HCT116 (cell line): Measurements from ENCODE around the gene ZNF423. TPM values are rescaled to one million over a fixed set of nuclear protein-coding genes. Genes with fewer than 3 reads are reported as not detected.

Experiments
- ATAC-seq: fragments of 200-7000 bp; cut with Tn5 transposase; 2 replicates; pipeline ENCODE4 v1.9.1; 2020; ENCODE audit warnings: mild to moderate bottlenecking, moderate library complexity
- BruUV-seq: library from RNA; stranded (reverse); fragments of 400-500 nt; replicated peaks from 2 replicates; lab custom pipeline; 2021; lab: Mats Ljungman, UMichigan
- CTCF ChIA-PET: fragments of 300-600 bp; sonication (Branson Sonifier 250); formaldehyde crosslinking; loops from one replicate; lab custom pipeline; 2021; ENCODE audit warnings: antibody characterized with exemption; lab: Charles Lee
- POLR2A ChIA-PET: fragments of 300-600, 350-600 bp; sonication (Branson Sonifier 250); formaldehyde crosslinking; loops from one replicate; lab custom pipeline; 2021; ENCODE audit warnings: antibody characterized with exemption; lab: Charles Lee
- RAD21 ChIA-PET, 2 experiments: fragments of 300-600 bp; sonication (Branson Sonifier 250); formaldehyde crosslinking; loops; one replicate each; lab custom pipeline; 2023; ENCODE audit warnings: low total read pairs in 2 of 2; ENCODE audit not compliant: uncharacterized antibody in 2 of 2, unreplicated experiment in 2 of 2, low non-redundant PET in 1 of 2; lab: Charles Lee
- DNase-seq: peaks from one replicate; pipeline ENCODE4 v3.0.0-alpha.2; 2010; ENCODE audit warnings: low read depth, low spot score
- H2AFZ ChIP-seq: fragments of 200-600 bp; shearing (Covaris generic), sonication (generic); 2 replicates; pipeline ENCODE4 v1.6.1; 2017; ENCODE audit warnings: low read depth, mixed run types, mixed read lengths, antibody characterized with exemption, low read length; ENCODE audit not compliant: poor library complexity, severe bottlenecking
- H3K27ac ChIP-seq: 2 replicates; pipeline ENCODE4 v1.5.1; 2012; ENCODE audit warnings: low read depth, low read length
- H3K27me3 ChIP-seq: fragments of 200-600 bp; sonication (generic); 2 replicates; pipeline ENCODE4 v1.6.1; 2016; ENCODE audit warnings: mixed run types, low read length, mixed read lengths; ENCODE audit not compliant: insufficient read depth
- H3K36me3 ChIP-seq, 2 experiments: fragments of 200-500 bp in 1 of 2; fragments of 200-600 bp in 1 of 2; sonication (Bioruptor generic) in 1 of 2; sonication (generic) in 1 of 2; 2 replicates each; pipeline versions ENCODE4 v1.5.1 to v1.6.1; 2014 to 2016; ENCODE audit warnings: low read length in 2 of 2, inconsistent platforms in 1 of 2, mixed read lengths in 1 of 2, mixed run types in 1 of 2; ENCODE audit not compliant: insufficient read depth in 2 of 2, control insufficient read depth in 1 of 2
- H3K4me1 ChIP-seq, 2 experiments: fragments of 200-600 bp in 1 of 2; sonication (generic) in 1 of 2; 2 replicates each; pipeline versions ENCODE4 v1.5.1 to v1.6.1; 2012 to 2017; ENCODE audit warnings: low read length in 2 of 2, inconsistent platforms in 1 of 2, mild to moderate bottlenecking in 1 of 2, mixed read lengths in 1 of 2, mixed run types in 1 of 2, moderate library complexity in 1 of 2; ENCODE audit not compliant: insufficient read depth in 2 of 2, control insufficient read depth in 1 of 2
- H3K4me2 ChIP-seq: fragments of 200-600 bp; sonication (generic); 2 replicates; pipeline ENCODE4 v1.6.1; 2017; ENCODE audit warnings: mixed run types, low read length, mixed read lengths
- H3K4me3 ChIP-seq, 2 experiments: fragments of 200-600 bp in 1 of 2; sonication (generic) in 1 of 2; replicated peaks in 1 of 2; 2 replicates each; pipeline ENCODE4 v1.5.1; 2011 to 2016; ENCODE audit warnings: low read length in 2 of 2, control low read depth in 1 of 2, low read depth in 1 of 2, mild to moderate bottlenecking in 1 of 2, mixed read lengths in 1 of 2, mixed run types in 1 of 2
- H3K79me2 ChIP-seq: fragments of 200-600 bp; sonication (generic); 2 replicates; pipeline ENCODE4 v1.6.1; 2017; ENCODE audit warnings: mild to moderate bottlenecking, mixed run types, low read length, moderate library complexity, mixed read lengths; ENCODE audit not compliant: insufficient read depth
- H3K9ac ChIP-seq: fragments of 200-600 bp; sonication (generic); 2 replicates; pipeline ENCODE4 v1.6.1; 2016; ENCODE audit warnings: low read length, mixed read lengths
- H3K9me2 ChIP-seq: fragments of 200-600 bp; sonication (generic), shearing (Covaris generic); 2 replicates; pipeline ENCODE4 v1.6.1; 2017; ENCODE audit warnings: mixed run types, mild to moderate bottlenecking, moderate library complexity; ENCODE audit not compliant: insufficient read depth
- H3K9me3 ChIP-seq, 2 experiments: fragments of 200-500 bp in 1 of 2; fragments of 200-600 bp in 1 of 2; sonication (Bioruptor generic) in 1 of 2; sonication (generic) in 1 of 2; 2 replicates each; pipeline ENCODE4 v1.6.1; 2014 to 2017; ENCODE audit warnings: low read length in 2 of 2, mixed read lengths in 2 of 2, inconsistent platforms in 1 of 2, low read depth in 1 of 2, mild to moderate bottlenecking in 1 of 2, mixed run types in 1 of 2, moderate library complexity in 1 of 2; ENCODE audit not compliant: control insufficient read depth in 1 of 2, insufficient read depth in 1 of 2
- H4K20me1 ChIP-seq: fragments of 200-600 bp; sonication (generic), shearing (Covaris generic); 2 replicates; pipeline ENCODE4 v1.6.1; 2017; ENCODE audit warnings: mixed run types, mild to moderate bottlenecking, moderate library complexity; ENCODE audit not compliant: insufficient read depth
- ATF3 ChIP-seq: IDR thresholded peaks from 2 replicates; pipeline ENCODE4 v1.6.1; 2012
- CEBPB ChIP-seq: IDR thresholded peaks from 2 replicates; pipeline ENCODE4 v1.6.1; 2012; ENCODE audit warnings: low read depth
- CTCF ChIP-seq, 3 experiments: fragments of 200-600 bp in 1 of 3; sonication (generic) in 1 of 3; IDR thresholded peaks in 2 of 3; conservative IDR thresholded peaks in 1 of 3; 2 replicates each; pipeline ENCODE4 v1.5.1; 2012 to 2017; ENCODE audit warnings: low read depth in 2 of 3, low read length in 2 of 3, antibody characterized with exemption in 1 of 3, borderline replicate concordance in 1 of 3, control low read depth in 1 of 3, mild to moderate bottlenecking in 1 of 3, mixed read lengths in 1 of 3, mixed run types in 1 of 3, moderate library complexity in 1 of 3; ENCODE audit not compliant: insufficient read depth in 1 of 3
- EGR1 ChIP-seq: IDR thresholded peaks from 2 replicates; pipeline ENCODE4 v1.6.1; 2012; ENCODE audit warnings: low read depth
- ELF1 ChIP-seq: IDR thresholded peaks from 2 replicates; pipeline ENCODE4 v1.6.1; 2012; ENCODE audit warnings: low read depth, borderline replicate concordance
- EZH2phosphoT487 ChIP-seq: fragments of 200-600 bp; IDR thresholded peaks from 2 replicates; pipeline ENCODE4 v1.6.1; 2018; ENCODE audit warnings: antibody characterized with exemption, borderline replicate concordance
- FOSL1 ChIP-seq: IDR thresholded peaks from 2 replicates; pipeline ENCODE4 v1.6.1; 2012; ENCODE audit warnings: low read depth
- POLR2A ChIP-seq: IDR thresholded peaks from 2 replicates; pipeline ENCODE4 v1.7.0; 2011; ENCODE audit warnings: borderline replicate concordance; ENCODE audit not compliant: insufficient read depth, insufficient read length; ENCODE audit errors: extremely low read depth
- RAD21 ChIP-seq: IDR thresholded peaks from 2 replicates; pipeline ENCODE4 v1.6.1; 2012; ENCODE audit warnings: low read depth, mild to moderate bottlenecking
- REST ChIP-seq: IDR thresholded peaks from 2 replicates; pipeline ENCODE4 v1.6.1; 2012; ENCODE audit warnings: low read depth
- SP1 ChIP-seq: IDR thresholded peaks from 2 replicates; pipeline ENCODE4 v1.6.1; 2012; ENCODE audit warnings: low read depth
- SRF ChIP-seq: IDR thresholded peaks from 2 replicates; pipeline ENCODE4 v1.6.1; 2012; ENCODE audit warnings: low read depth
- TCF7L2 ChIP-seq: IDR thresholded peaks from 2 replicates; pipeline ENCODE4 v1.7.0; 2011; ENCODE audit warnings: borderline replicate concordance, inconsistent platforms; ENCODE audit not compliant: insufficient read depth, insufficient read length; ENCODE audit errors: extremely low read depth
- ZFX ChIP-seq: fragments of 450-650 bp; IDR thresholded peaks from 2 replicates; pipeline ENCODE4 v1.6.1; 2017
- ZNF274 ChIP-seq: fragments of 200-500 bp; sonication (Bioruptor generic); IDR thresholded peaks from 2 replicates; pipeline ENCODE4 v1.6.1; 2014; ENCODE audit warnings: mild to moderate bottlenecking, low read depth, low read length, inconsistent platforms
- intact Hi-C: fragments of 100-400 bp; cut with micrococcal nuclease; formaldehyde crosslinking; loops from 2 replicates; pipeline ENCODE4 v1.10.0; 2022
- total RNA-seq: library from RNA; stranded (reverse); gene quantifications from one replicate; pipeline ENCODE4 v1.2.1, GENCODE V29; 2021; ENCODE audit not compliant: unreplicated experiment

The ZNF423 gene
- total RNA-seq, 1 experiment from 2014 or later, result 0.22 TPM

- Histone ChIP-seq H4K20me1 (no peaks in the 10 kb centered on the region), H3K79me2 (no peaks in the 10 kb centered on the region), H3K9me2 (no peaks in the 10 kb centered on the region), H3K9ac (no peak overlapping the region), H3K36me3 (no peaks in the 10 kb centered on the region), H2AFZ (no peak overlapping the region), H3K4me1 (no peaks in the 10 kb centered on the region)
- DNase-seq (no peak), ATAC-seq (no peak)
- CTCF ChIA-PET, result interaction anchor here (1.2 kb wide), 1 partner anchor 50 kb away, joined by 3 read pairs; no protein-coding TSS in a partner anchor
- POLR2A ChIA-PET, result no interaction called here
- RAD21 ChIA-PET, result no interaction called here
- TF ChIP-seq REST (no peak), ZFX (no peak), SRF (no peak), ELF1 (no peak), ZNF274 (no peak), SP1 (no peak), CTCF (IDR thresholded peaks at IDR 0.05 in 2 of 3, conservative IDR thresholded peaks at IDR 0.05 in 1 of 3; ENCODE audit: borderline replicate concordance in 1 of 3, insufficient read depth in 1 of 3, low read depth in 2 of 3, low read length in 2 of 3) (no peak), TCF7L2 (no peak), ATF3 (no peak), EGR1 (no peak), RAD21 (no peak), POLR2A (no peak), FOSL1 (no peak), EZH2phosphoT487 (no peak), CEBPB (no peak)
- TF ChIP-seq, all 23 proteins: peak for 0
- H3K9me3 ChIP-seq, result no peaks in the 10 kb centered on the region
- H3K27me3 ChIP-seq, result peaks cover 27% of the 10 kb centered on the region
- no peak overlapping the region for H3K27ac ChIP-seq
- BruUV-seq, result no TSS peak
- no peak overlapping the region for H3K4me2 ChIP-seq
- H3K4me3 ChIP-seq, result no peak overlapping the region
- intact Hi-C loops, result no loop called here
Observed at GRCh38 chr16:49542946-49543630, 312.8 kb downstream of the ZNF423 start.
